HCT116 (cell line): ENCODE measurements around the gene TBX15. TPM values are rescaled to one million over a fixed set of nuclear protein-coding genes. Genes with fewer than 3 reads are reported as not detected.

Source experiments
- ATAC-seq: fragments of 200-7000 bp; cut with Tn5 transposase; 2 replicates; pipeline ENCODE4 v1.9.1; 2020; ENCODE audit warnings: mild to moderate bottlenecking, moderate library complexity
- BruUV-seq: library from RNA; stranded (reverse); fragments of 400-500 nt; replicated peaks from 2 replicates; lab custom pipeline; 2021; lab: Mats Ljungman, UMichigan
- CTCF ChIA-PET: fragments of 300-600 bp; sonication (Branson Sonifier 250); formaldehyde crosslinking; loops from one replicate; lab custom pipeline; 2021; ENCODE audit warnings: antibody characterized with exemption; lab: Charles Lee
- POLR2A ChIA-PET: fragments of 300-600, 350-600 bp; sonication (Branson Sonifier 250); formaldehyde crosslinking; loops from one replicate; lab custom pipeline; 2021; ENCODE audit warnings: antibody characterized with exemption; lab: Charles Lee
- RAD21 ChIA-PET, 2 experiments: fragments of 300-600 bp; sonication (Branson Sonifier 250); formaldehyde crosslinking; loops; one replicate each; lab custom pipeline; 2023; ENCODE audit warnings: low total read pairs in 2 of 2; ENCODE audit not compliant: uncharacterized antibody in 2 of 2, unreplicated experiment in 2 of 2, low non-redundant PET in 1 of 2; lab: Charles Lee
- DNase-seq: peaks from one replicate; pipeline ENCODE4 v3.0.0-alpha.2; 2010; ENCODE audit warnings: low read depth, low spot score
- H2AFZ ChIP-seq: fragments of 200-600 bp; shearing (Covaris generic), sonication (generic); 2 replicates; pipeline ENCODE4 v1.6.1; 2017; ENCODE audit warnings: low read depth, mixed run types, mixed read lengths, antibody characterized with exemption, low read length; ENCODE audit not compliant: poor library complexity, severe bottlenecking
- H3K27ac ChIP-seq: 2 replicates; pipeline ENCODE4 v1.5.1; 2012; ENCODE audit warnings: low read depth, low read length
- H3K27me3 ChIP-seq: fragments of 200-600 bp; sonication (generic); 2 replicates; pipeline ENCODE4 v1.6.1; 2016; ENCODE audit warnings: mixed run types, low read length, mixed read lengths; ENCODE audit not compliant: insufficient read depth
- H3K36me3 ChIP-seq, 2 experiments: fragments of 200-500 bp in 1 of 2; fragments of 200-600 bp in 1 of 2; sonication (Bioruptor generic) in 1 of 2; sonication (generic) in 1 of 2; 2 replicates each; pipeline versions ENCODE4 v1.5.1 to v1.6.1; 2014 to 2016; ENCODE audit warnings: low read length in 2 of 2, inconsistent platforms in 1 of 2, mixed read lengths in 1 of 2, mixed run types in 1 of 2; ENCODE audit not compliant: insufficient read depth in 2 of 2, control insufficient read depth in 1 of 2
- H3K4me1 ChIP-seq, 2 experiments: fragments of 200-600 bp in 1 of 2; sonication (generic) in 1 of 2; 2 replicates each; pipeline versions ENCODE4 v1.5.1 to v1.6.1; 2012 to 2017; ENCODE audit warnings: low read length in 2 of 2, inconsistent platforms in 1 of 2, mild to moderate bottlenecking in 1 of 2, mixed read lengths in 1 of 2, mixed run types in 1 of 2, moderate library complexity in 1 of 2; ENCODE audit not compliant: insufficient read depth in 2 of 2, control insufficient read depth in 1 of 2
- H3K4me2 ChIP-seq: fragments of 200-600 bp; sonication (generic); 2 replicates; pipeline ENCODE4 v1.6.1; 2017; ENCODE audit warnings: mixed run types, low read length, mixed read lengths
- H3K4me3 ChIP-seq, 2 experiments: fragments of 200-600 bp in 1 of 2; sonication (generic) in 1 of 2; replicated peaks in 1 of 2; 2 replicates each; pipeline ENCODE4 v1.5.1; 2011 to 2016; ENCODE audit warnings: low read length in 2 of 2, control low read depth in 1 of 2, low read depth in 1 of 2, mild to moderate bottlenecking in 1 of 2, mixed read lengths in 1 of 2, mixed run types in 1 of 2
- H3K79me2 ChIP-seq: fragments of 200-600 bp; sonication (generic); 2 replicates; pipeline ENCODE4 v1.6.1; 2017; ENCODE audit warnings: mild to moderate bottlenecking, mixed run types, low read length, moderate library complexity, mixed read lengths; ENCODE audit not compliant: insufficient read depth
- H3K9ac ChIP-seq: fragments of 200-600 bp; sonication (generic); 2 replicates; pipeline ENCODE4 v1.6.1; 2016; ENCODE audit warnings: low read length, mixed read lengths
- H3K9me2 ChIP-seq: fragments of 200-600 bp; sonication (generic), shearing (Covaris generic); 2 replicates; pipeline ENCODE4 v1.6.1; 2017; ENCODE audit warnings: mixed run types, mild to moderate bottlenecking, moderate library complexity; ENCODE audit not compliant: insufficient read depth
- H3K9me3 ChIP-seq, 2 experiments: fragments of 200-500 bp in 1 of 2; fragments of 200-600 bp in 1 of 2; sonication (Bioruptor generic) in 1 of 2; sonication (generic) in 1 of 2; 2 replicates each; pipeline ENCODE4 v1.6.1; 2014 to 2017; ENCODE audit warnings: low read length in 2 of 2, mixed read lengths in 2 of 2, inconsistent platforms in 1 of 2, low read depth in 1 of 2, mild to moderate bottlenecking in 1 of 2, mixed run types in 1 of 2, moderate library complexity in 1 of 2; ENCODE audit not compliant: control insufficient read depth in 1 of 2, insufficient read depth in 1 of 2
- H4K20me1 ChIP-seq: fragments of 200-600 bp; sonication (generic), shearing (Covaris generic); 2 replicates; pipeline ENCODE4 v1.6.1; 2017; ENCODE audit warnings: mixed run types, mild to moderate bottlenecking, moderate library complexity; ENCODE audit not compliant: insufficient read depth
- ATF3 ChIP-seq: IDR thresholded peaks from 2 replicates; pipeline ENCODE4 v1.6.1; 2012
- EGR1 ChIP-seq: IDR thresholded peaks from 2 replicates; pipeline ENCODE4 v1.6.1; 2012; ENCODE audit warnings: low read depth
- EZH2 ChIP-seq: fragments of 200-600 bp; sonication (generic); IDR thresholded peaks from 2 replicates; pipeline ENCODE4 v1.6.1; 2017; ENCODE audit warnings: antibody characterized with exemption, mixed run types
- MAX ChIP-seq: IDR thresholded peaks from 2 replicates; pipeline ENCODE4 v1.6.1; 2012
- POLR2AphosphoS5 ChIP-seq: IDR thresholded peaks from 2 replicates; pipeline ENCODE4 v1.6.1; 2011; ENCODE audit warnings: mild to moderate bottlenecking, low read depth, low read length, moderate library complexity
- RAD21 ChIP-seq: IDR thresholded peaks from 2 replicates; pipeline ENCODE4 v1.6.1; 2012; ENCODE audit warnings: low read depth, mild to moderate bottlenecking
- REST ChIP-seq: IDR thresholded peaks from 2 replicates; pipeline ENCODE4 v1.6.1; 2012; ENCODE audit warnings: low read depth
- SP1 ChIP-seq: IDR thresholded peaks from 2 replicates; pipeline ENCODE4 v1.6.1; 2012; ENCODE audit warnings: low read depth
- TCF7L2 ChIP-seq: IDR thresholded peaks from 2 replicates; pipeline ENCODE4 v1.7.0; 2011; ENCODE audit warnings: borderline replicate concordance, inconsistent platforms; ENCODE audit not compliant: insufficient read depth, insufficient read length; ENCODE audit errors: extremely low read depth
- YY1 ChIP-seq: IDR thresholded peaks from 2 replicates; pipeline ENCODE4 v1.6.1; 2011; ENCODE audit warnings: low read length, low read depth, moderate library complexity, mild to moderate bottlenecking; ENCODE audit not compliant: insufficient replicate concordance; ENCODE audit errors: extremely low read depth
- intact Hi-C: fragments of 100-400 bp; cut with micrococcal nuclease; formaldehyde crosslinking; loops from 2 replicates; pipeline ENCODE4 v1.10.0; 2022
- total RNA-seq: library from RNA; stranded (reverse); gene quantifications from one replicate; pipeline ENCODE4 v1.2.1, GENCODE V29; 2021; ENCODE audit not compliant: unreplicated experiment

TBX15 gene
- total RNA-seq, 1 experiment from 2014 or later = not detected

GRCh38 chr1:118944133-118944532, 44.0 kb downstream of the TBX15 start:
- Histone ChIP-seq H2AFZ (no peak overlapping the region), H4K20me1 (no peaks in the 10 kb centered on the region), H3K36me3 (no peaks in the 10 kb centered on the region), H3K4me3 (no peak overlapping the region), H3K4me1 (no peaks in the 10 kb centered on the region), H3K27me3 (peaks cover 31% of the 10 kb centered on the region), H3K79me2 (no peaks in the 10 kb centered on the region), H3K9ac (no peak overlapping the region), H3K4me2 (no peak overlapping the region), H3K9me2 (no peaks in the 10 kb centered on the region), H3K9me3 (no peaks in the 10 kb centered on the region), H3K27ac (no peak overlapping the region)
- TF ChIP-seq MAX = no peak
- TF ChIP-seq ATF3 = no peak
- TF ChIP-seq POLR2AphosphoS5 = no peak
- no peak for TF ChIP-seq YY1
- TF ChIP-seq TCF7L2 = no peak
- TF ChIP-seq RAD21 = no peak
- no peak for TF ChIP-seq SP1
- no peak for TF ChIP-seq EGR1
- TF ChIP-seq EZH2 = no peak
- no peak for TF ChIP-seq REST
- intact Hi-C loops = no loop called here
- ATAC-seq = no peak
- ChIA-PET CTCF (no interaction called here), RAD21 (no interaction called here), POLR2A (no interaction called here)
- DNase-seq = no peak
- BruUV-seq = no TSS peak
